Muscle of arm (tissue), 12 donors: ENCODE results near the gene HELT. TPM values are rescaled to one million over a fixed set of nuclear protein-coding genes. Genes with fewer than 3 reads are reported as not detected.
"Not testable (repeated sequence)": the region's sequence is repeated elsewhere in the genome, so short reads cannot be mapped to it uniquely, and the experiment has no call there.

Source experiments
- DNase-seq: peaks from one replicate; pipeline ENCODE4 v3.0.0-alpha.2; 2013
- polyA plus RNA-seq, 12 donors: library from polyadenylated mRNA; unstranded; fragments of 120-200 nt; gene quantifications; one replicate each; pipeline ENCODE4 v1.2.1, GENCODE V29; 2013; ENCODE audit not compliant: insufficient read length in 12 of 12

HELT gene
- polyA plus RNA-seq, 12 donors, result not detected

- DNase-seq, result no peak
Measured at GRCh38 chr4:185036019-185036418, 17.7 kb downstream of the HELT start.

- DNase-seq, result no peak
Measured at GRCh38 chr4:185036842-185037241, 18.6 kb downstream of the HELT start.

GRCh38 chr4:185039508-185040273 is 21.4 kb downstream of the HELT start:
- peak; percentile 31 for DNase-seq

GRCh38 chr4:185040523-185040922 is 22.2 kb downstream of the HELT start:
- no peak for DNase-seq

- not testable (repeated sequence) for DNase-seq
Measured at GRCh38 chr4:185050286-185050685, 32.0 kb downstream of the HELT start.

- not testable (repeated sequence) for DNase-seq
Measured at GRCh38 chr4:185051283-185051682, 33.0 kb downstream of the HELT start.

- no peak for DNase-seq
Measured at GRCh38 chr4:185053746-185054145, 35.5 kb downstream of the HELT start.

GRCh38 chr4:185054272-185054671 is 36.0 kb downstream of the HELT start:
- DNase-seq, result no peak

GRCh38 chr4:185054886-185055285 is 36.6 kb downstream of the HELT start:
- no peak for DNase-seq

GRCh38 chr4:185061610-185062009 is 43.3 kb downstream of the HELT start:
- DNase-seq, result no peak

GRCh38 chr4:185062606-185063005 is 44.3 kb downstream of the HELT start:
- no peak for DNase-seq

- DNase-seq, result no peak
Measured at GRCh38 chr4:185066179-185066578, 47.9 kb downstream of the HELT start.

GRCh38 chr4:185068837-185069236 is 50.5 kb downstream of the HELT start:
- no peak for DNase-seq

Other genes with a start within 250 kb of the HELT start
- 10 to 100 TPM in 11 of 12 donors, not detected in 1; 27.1 to 64.0 (median 53.9) TPM for gene ACSL1, start 192.5 kb upstream of the HELT start, polyA plus RNA-seq
- gene SLC25A4, start 124.8 kb downstream of the HELT start, polyA plus RNA-seq, result 100 to 1,000 TPM in 9 of 12 donors, 10 to 100 TPM in 2, not detected in 1; 41.0 to 169 (median 121) TPM
- gene CFAP97, start 185.5 kb downstream of the HELT start, polyA plus RNA-seq, result 10 to 100 TPM in 11 of 12 donors, not detected in 1; 27.3 to 43.7 (median 35.3) TPM
- 10 to 100 TPM in 2 of 12 donors, 1 to 10 TPM in 9, not detected in 1; 7.1 to 12.0 (median 9.3) TPM for gene SNX25, start 191.1 kb downstream of the HELT start, polyA plus RNA-seq